ENCODE results near the gene KIF7.
"Not testable (repeated sequence)": the region's sequence is repeated elsewhere in the genome, so short reads cannot be mapped to it uniquely, and the experiment has no call there.

The KIF7 gene

GRCh38 chr15:89615135-89615534 lies 40.1 kb downstream of the KIF7 start:
- DNase-seq: no peak

GRCh38 chr15:89614164-89614563 lies 41.1 kb downstream of the KIF7 start:
- no peak for DNase-seq

DNA sequence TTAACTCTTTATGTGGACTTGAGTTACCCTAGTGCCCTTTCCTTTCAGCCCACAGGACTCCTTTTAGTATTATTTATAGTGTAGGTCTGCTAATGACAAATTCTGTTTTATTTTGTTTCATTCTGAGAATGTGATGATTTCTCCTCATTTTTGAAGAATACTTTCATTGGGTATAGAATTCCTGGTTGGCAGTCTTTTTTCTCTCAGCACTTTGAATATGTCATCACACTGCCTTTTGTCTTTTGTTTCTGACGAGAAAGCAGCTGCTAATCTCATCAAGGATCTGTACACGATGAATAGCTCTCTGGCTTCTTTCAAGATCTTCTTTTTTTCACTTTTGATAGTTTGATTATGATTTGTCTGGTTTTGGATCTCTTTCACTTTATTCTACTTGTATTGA lies 42.2 kb downstream of the KIF7 start:
- DNase-seq: no peak

DNA sequence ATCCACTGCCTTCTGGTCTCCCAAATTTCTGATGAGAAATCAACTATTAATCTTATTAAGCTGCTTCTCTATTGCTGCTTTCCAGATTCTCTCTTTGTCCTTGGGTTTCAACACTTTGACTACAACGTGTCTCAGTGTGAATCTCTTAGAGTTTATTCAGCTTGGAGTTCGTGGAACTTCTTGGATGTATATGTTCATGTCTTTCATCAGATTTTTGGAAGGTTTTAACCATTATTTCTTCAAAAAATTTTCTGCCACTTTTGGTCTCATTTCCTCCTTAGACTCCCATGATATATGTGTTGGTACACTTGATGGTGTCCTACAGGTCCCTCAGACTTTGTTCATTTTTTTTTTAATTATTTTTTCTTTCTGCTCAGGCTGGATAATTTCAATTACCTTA lies 44.0 kb downstream of the KIF7 start:
- no peak for DNase-seq

DNA sequence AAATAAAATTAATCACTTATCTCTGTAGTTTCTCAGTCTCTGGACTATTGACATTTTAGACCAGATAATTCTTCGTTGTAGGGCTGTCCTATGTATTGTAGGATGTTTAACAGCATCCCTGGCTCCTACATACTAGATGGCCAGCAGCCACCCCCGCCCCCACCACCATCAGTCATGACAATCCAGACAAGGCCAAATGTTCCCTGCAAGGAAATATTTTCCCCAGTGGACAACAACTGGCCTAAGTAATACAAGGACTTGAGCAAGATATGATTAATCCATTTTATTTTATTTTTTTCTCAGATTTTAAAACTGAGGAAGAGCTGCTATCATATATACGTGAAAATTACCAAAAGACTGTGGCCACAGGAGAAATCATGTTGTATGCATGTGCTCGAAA lies 56.2 kb downstream of the KIF7 start:
- DNase-seq: no peak

DNA sequence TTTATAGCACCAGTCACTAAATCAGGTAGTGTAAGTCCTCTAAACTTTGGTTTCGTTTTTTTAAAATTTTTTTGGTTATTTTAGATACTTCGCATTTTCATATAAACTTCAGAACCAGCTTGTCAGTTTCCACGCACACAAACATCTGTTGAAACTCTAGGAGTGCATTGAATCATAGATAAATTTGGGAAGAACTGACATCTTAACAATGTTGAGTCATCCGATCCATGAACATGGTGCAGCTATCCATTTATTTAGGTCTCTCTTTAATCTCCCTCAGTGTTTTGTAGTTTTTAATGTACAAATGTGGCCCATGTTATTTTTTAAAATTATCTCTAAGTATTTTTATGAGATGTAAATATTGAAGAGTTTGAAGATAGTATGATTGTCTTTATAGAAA lies 62.2 kb downstream of the KIF7 start:
- no peak for DNase-seq

GRCh38 chr15:89591834-89592233 lies 63.4 kb downstream of the KIF7 start:
- no peak for DNase-seq

GRCh38 chr15:89587955-89588354 lies 67.3 kb downstream of the KIF7 start:
- DNase-seq: no peak

DNA sequence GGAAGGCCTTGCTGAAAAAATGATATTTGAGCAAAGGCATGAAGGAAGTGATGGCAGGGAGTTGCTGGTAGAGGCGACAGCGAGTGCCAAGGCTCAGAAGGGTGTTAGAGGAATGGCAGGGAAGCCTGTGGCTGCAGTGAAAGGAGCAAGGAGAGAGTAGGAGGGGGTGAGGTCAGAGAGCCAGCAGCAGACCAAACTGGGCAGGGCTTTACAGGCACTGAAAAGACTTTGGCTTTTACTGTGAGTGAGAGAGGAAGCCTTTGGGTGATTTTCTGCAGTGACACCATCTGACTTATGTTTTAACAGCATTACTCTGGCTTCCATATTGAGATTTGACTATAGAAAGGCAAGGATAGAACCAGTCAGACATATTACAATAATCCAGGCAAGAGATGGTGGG lies 68.6 kb downstream of the KIF7 start:
- no peak for DNase-seq

DNA sequence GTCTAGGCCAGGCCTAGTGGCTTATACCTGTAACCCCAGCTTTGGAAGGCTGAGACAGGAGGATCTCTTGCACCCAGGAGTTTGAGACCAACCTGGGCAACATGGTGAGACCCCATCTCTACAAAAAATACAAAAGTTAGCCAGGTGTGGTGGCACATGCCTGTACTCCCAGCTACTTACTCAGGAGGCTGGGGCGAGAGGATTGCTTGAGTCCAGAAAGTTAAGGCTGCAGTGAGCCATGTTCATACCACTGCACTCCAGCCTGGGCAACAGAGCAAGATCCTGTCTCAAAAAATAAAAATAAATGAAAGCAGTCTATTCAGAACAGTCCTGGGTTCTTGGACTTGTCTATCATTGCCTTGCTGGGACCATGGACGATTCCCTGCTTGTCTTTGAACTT lies 74.5 kb downstream of the KIF7 start:
- not testable (repeated sequence) for DNase-seq

GRCh38 chr15:89578146-89578545 lies 77.1 kb downstream of the KIF7 start:
- DNase-seq: no peak
